ENCODE data around the gene AGPAT1. TPM values are rescaled to one million over a fixed set of nuclear protein-coding genes. Genes with fewer than 3 reads are reported as not detected.
"Not testable (repeated sequence)": the region's sequence is repeated elsewhere in the genome, so short reads cannot be mapped to it uniquely, and the experiment has no call there.

AGPAT1 gene
- total RNA-seq, 3 donors from 2014 or later: 49.0 to 60.1 (median 56.2) TPM

DNA sequence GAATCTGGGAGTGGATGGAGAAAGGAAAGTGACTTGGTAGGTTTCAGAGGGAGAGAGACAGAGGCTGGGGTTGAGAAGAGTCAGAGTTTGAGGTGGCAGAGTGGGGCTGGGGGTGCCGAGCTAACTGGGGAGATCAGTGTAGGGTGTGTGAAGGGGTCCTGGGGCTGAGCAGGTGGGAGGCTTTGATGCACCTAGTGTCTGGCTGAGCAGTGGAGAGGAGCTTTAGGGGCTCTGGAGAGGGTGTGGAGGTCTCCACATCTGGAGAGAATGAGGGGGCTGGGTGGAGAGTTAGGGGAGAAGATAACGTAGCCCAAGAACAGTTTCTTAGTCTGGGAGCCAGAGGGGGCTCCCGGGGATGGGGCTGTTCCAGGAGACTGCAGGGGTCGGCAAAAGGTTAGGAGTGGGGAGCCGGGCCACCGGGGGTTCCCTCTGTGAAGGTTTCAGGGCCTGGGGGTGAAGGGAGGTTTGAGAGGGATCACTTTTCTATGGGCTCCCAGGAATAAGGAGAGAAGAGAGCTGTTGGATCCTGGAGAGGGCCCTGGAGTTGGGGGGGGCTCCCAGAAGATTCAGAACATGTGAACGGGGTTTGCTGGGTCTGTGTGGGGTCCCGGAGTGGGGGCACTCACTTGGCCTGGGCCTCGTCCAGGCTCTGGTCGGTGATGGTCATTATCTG lies 13.3 kb upstream of the AGPAT1 start:
- intact Hi-C loops (cut with DNase I, micrococcal nuclease): no loop called here
- peaks cover 21% of the 10 kb centered on the region for H3K4me1 ChIP-seq (ENCODE audit: low read depth)
- H3K9me3 ChIP-seq: no peaks in the 10 kb centered on the region
- H3K36me3 ChIP-seq (ENCODE audit: low read depth): no peaks in the 10 kb centered on the region
- DNase-seq (peak in 1 of 3 donors; percentile 51), ATAC-seq (no peak)
- TF ChIP-seq, protein P1, sequence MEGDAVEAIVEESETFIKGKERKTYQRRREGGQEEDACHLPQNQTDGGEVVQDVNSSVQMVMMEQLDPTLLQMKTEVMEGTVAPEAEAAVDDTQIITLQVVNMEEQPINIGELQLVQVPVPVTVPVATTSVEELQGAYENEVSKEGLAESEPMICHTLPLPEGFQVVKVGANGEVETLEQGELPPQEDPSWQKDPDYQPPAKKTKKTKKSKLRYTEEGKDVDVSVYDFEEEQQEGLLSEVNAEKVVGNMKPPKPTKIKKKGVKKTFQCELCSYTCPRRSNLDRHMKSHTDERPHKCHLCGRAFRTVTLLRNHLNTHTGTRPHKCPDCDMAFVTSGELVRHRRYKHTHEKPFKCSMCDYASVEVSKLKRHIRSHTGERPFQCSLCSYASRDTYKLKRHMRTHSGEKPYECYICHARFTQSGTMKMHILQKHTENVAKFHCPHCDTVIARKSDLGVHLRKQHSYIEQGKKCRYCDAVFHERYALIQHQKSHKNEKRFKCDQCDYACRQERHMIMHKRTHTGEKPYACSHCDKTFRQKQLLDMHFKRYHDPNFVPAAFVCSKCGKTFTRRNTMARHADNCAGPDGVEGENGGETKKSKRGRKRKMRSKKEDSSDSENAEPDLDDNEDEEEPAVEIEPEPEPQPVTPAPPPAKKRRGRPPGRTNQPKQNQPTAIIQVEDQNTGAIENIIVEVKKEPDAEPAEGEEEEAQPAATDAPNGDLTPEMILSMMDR (IDR thresholded peaks at IDR 0.05): no peak
- peak overlapping the region; percentile 40 for H3K4me3 ChIP-seq

DNA sequence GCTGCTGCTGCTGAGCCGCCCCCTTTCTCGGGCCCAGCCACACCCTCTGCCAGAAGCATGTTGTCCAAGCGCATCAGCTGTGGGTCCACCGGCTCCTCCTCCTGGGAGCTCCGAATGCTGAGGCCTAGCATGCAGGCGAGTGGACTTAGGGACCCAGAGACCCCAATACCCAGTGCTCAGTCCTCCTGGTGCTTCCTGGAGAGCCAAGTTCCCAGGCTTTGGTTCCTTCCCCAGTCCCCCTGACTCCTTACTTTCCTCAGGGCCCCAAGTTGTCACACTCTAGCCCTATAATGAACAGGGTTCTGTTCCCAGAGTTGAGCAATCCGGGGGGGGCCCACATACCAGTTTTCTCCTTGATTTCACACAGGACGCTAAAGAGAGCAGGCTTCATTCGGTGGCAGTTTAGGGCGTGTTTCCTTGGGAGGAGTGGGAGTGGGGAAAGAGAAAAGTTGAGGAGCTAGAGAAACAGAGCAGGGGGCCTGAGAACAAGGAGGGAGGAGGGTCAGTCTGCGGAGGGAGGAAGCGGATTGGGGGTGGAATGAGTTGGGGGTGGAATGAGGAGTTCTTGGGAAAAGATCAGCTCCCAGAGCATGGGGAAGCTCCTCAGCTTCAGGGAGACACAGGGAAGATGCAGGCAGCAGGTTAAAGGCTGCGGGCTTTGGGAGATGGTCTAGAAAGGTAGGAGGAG lies 12.6 kb upstream of the AGPAT1 start:
- no peaks in the 10 kb centered on the region for H3K36me3 ChIP-seq (ENCODE audit: low read depth)
- ATAC-seq (no peak), DNase-seq (peak in 1 of 3 donors; percentile 48)
- H3K9me3 ChIP-seq: no peaks in the 10 kb centered on the region
- H3K4me1 ChIP-seq (ENCODE audit: low read depth): peaks cover 21% of the 10 kb centered on the region
- H3K4me3 ChIP-seq: no peak overlapping the region
- TF ChIP-seq, protein P1 (IDR thresholded peaks at IDR 0.05): no peak
- intact Hi-C loops (cut with DNase I, micrococcal nuclease): no loop called here

DNA sequence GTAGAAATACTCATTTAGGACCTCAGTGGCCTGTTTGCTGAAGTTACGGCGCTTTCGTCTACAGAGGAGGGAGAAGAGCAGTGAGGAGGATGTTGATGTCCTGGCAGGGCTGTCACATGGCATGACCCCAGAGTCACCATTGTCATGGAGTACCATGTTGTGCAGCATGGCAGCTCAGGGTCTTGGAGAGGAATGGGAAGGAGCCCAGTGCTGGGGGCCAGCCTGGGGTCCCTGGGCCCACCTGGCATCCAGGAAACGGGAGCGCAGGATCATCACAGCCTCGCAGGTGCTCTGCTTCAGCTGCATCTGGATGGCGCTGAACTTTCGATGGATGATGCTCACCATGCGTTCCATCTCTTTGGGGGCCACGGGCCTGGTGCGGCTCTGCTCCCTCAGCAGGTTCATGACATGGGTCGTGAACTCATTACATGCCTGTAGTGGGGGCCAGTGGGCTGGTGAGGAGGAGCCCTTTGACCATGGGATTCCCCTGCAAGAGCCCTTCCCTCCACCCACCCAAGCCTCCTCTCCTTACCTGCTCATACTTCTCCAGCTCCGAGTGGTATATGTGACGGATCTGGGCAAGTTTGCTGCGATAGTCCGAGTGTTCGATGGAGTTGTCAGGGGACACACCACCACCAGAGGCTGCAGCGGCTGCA lies 12.0 kb upstream of the AGPAT1 start:
- ATAC-seq, DNase-seq, H3K4me3 ChIP-seq: not testable (repeated sequence)

DNA sequence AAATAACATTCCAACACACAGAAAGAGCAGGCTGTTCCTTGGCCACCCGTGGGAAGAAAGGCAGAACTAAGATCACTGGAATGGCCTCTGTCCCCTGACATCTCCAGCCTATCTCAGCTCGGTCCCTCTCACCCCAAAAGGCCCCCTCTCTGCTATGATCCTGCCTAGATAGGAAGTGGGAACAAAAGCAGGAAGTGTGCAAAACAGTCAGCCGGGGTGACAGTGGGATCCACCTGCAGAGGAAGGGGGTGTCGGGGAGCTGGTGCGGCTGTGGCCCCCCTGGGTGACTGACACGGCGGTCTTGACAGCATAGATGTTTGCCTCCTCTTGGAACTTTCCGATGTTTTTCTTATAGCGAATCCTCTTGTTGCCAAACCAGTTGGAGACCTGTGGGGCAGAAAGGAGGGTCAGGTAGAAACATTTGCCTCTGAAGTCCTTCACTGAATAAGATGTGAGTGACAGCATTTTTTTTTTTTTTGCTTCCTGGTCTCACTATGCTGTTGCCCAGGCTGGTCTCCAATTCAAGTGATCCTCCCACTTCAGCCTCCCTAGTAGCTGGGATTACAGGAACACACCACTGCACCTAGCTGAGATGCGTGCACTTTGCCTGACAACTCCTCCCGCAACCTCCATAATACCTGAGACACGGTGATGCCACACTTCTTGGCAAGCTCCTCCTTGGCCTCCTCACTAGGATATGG lies 11.3 kb upstream of the AGPAT1 start:
- H3K9me3 ChIP-seq: no peaks in the 10 kb centered on the region
- TF ChIP-seq, protein P1 (IDR thresholded peaks at IDR 0.05): no peak
- DNase-seq: no peak
- no peak for ATAC-seq
- H3K4me1 ChIP-seq (ENCODE audit: low read depth): peaks cover 21% of the 10 kb centered on the region
- no peaks in the 10 kb centered on the region for H3K36me3 ChIP-seq (ENCODE audit: low read depth)
- no peak overlapping the region for H3K4me3 ChIP-seq
- intact Hi-C loops (cut with DNase I, micrococcal nuclease): no loop called here

More for the DNA sequence above, 12.0 kb upstream of the AGPAT1 start:
- H3K9me3 ChIP-seq; H3K36me3 ChIP-seq (ENCODE audit: low read depth); intact Hi-C loops (cut with DNase I, micrococcal nuclease): not testable (repeated sequence)
- H3K4me1 ChIP-seq (ENCODE audit: low read depth): peaks cover 21% of the 10 kb centered on the region

DNA sequence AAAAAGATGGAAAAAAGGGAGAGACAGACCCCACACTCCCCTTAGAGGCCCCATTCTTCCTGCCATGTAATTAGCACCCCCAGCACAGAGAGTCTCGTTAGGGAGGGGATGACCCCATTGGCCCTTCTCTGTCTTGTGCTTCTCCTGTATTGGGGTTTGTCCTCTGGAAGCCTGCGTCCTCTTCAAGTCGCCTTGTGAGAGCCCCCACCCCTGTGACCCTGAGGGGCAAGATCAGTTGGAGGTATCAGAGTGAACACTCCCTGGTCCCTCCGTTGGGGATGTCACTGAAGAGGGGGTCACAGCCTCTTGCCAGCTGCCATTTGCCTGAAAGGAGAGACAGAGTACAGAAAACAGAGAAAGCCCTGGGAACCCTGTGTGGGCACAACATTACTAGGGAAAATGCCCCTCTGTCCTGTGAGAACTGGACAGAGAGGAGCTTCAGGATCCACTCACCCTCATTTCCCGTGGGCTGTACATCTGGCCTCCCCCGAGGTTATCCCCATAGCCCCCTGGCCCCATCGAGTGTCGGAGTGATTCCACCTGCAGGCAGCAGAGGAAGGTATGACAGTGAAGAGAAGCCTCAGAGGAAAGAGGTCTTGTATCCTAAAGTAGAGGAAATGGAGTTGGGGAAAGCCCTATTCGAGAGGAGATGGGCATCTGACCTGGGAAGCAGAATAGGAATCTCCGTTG lies 10.4 kb upstream of the AGPAT1 start:
- H3K4me3 ChIP-seq; DNase-seq; intact Hi-C loops (cut with DNase I, micrococcal nuclease); H3K9me3 ChIP-seq; ATAC-seq; H3K36me3 ChIP-seq (ENCODE audit: low read depth): not testable (repeated sequence)
- peaks cover 26% of the 10 kb centered on the region for H3K4me1 ChIP-seq (ENCODE audit: low read depth)

DNA sequence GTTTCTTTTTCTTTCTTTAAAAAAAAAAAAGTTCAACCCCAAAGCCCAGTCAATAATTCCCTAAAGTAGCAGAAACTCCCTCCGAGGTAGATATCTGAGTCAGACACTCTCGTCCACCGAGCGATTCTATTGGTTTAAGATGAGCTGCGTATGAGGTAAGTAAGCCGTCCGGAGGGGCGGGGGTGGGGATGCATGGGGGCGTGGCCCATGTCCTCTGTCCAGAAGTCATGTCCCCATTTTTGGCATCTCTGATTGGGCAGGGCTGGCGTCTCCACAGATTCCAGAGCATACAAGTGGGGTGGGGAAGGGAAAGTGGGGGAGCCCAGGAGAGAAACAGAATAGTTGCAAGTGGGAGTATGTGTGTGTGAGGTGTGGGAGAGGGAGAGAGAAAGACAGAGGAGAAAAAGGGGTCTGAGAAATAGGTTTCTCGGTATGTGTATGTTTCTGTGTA lies 9.8 kb upstream of the AGPAT1 start:
- intact Hi-C loops (cut with DNase I, micrococcal nuclease): not testable (repeated sequence)

More for the DNA sequence above, 9.8 kb upstream of the AGPAT1 start:
- peak; percentile 45 for ATAC-seq
- H3K9me3 ChIP-seq; H3K4me3 ChIP-seq; H3K36me3 ChIP-seq (ENCODE audit: low read depth): not testable (repeated sequence)
- peak; percentile 73 to 82 (median 77) for DNase-seq
- H3K4me1 ChIP-seq (ENCODE audit: low read depth): peaks cover 23% of the 10 kb centered on the region

All from mucosa of descending colon (tissue), 3 donors.